Esophagus (tissue), 2 donors: ENCODE results near the gene SLC25A12. TPM values are rescaled to one million over a fixed set of nuclear protein-coding genes. Genes with fewer than 3 reads are reported as not detected.
A peak's percentile ranks its signal among the peaks of the same experiment; 100 is the strongest.
"Not testable (repeated sequence)": the region's sequence is repeated elsewhere in the genome, so short reads cannot be mapped to it uniquely, and the experiment has no call there.

ENCODE experiments used
- H3K27ac ChIP-seq, 2 donors: one replicate each; pipeline ENCODE4 v1.5.1; 2013; ENCODE audit warnings: low read depth in 2 of 2, mild to moderate bottlenecking in 2 of 2, inconsistent platforms in 1 of 2, low read length in 1 of 2, moderate library complexity in 1 of 2
- H3K27me3 ChIP-seq, 2 donors: one replicate each; pipeline ENCODE4 v1.6.1; 2013; ENCODE audit warnings: low read length in 2 of 2, control low read depth in 1 of 2, mild to moderate bottlenecking in 1 of 2; ENCODE audit not compliant: insufficient read depth in 2 of 2, control insufficient read depth in 1 of 2
- H3K36me3 ChIP-seq, 2 donors: one replicate each; pipeline ENCODE4 v1.6.1; 2013; ENCODE audit warnings: low read length in 1 of 2; ENCODE audit not compliant: control insufficient read depth in 2 of 2, insufficient read depth in 2 of 2
- H3K4me1 ChIP-seq, 2 donors: one replicate each; pipeline ENCODE4 v1.6.1; 2013; ENCODE audit warnings: low read length in 1 of 2; ENCODE audit not compliant: control insufficient read depth in 2 of 2, insufficient read depth in 2 of 2
- H3K4me3 ChIP-seq, 2 donors: one replicate each; pipeline ENCODE4 v1.5.1; 2013; ENCODE audit warnings: low read length in 2 of 2, mild to moderate bottlenecking in 2 of 2, low read depth in 1 of 2, moderate library complexity in 1 of 2
- H3K9me3 ChIP-seq, 2 donors: one replicate each; pipeline ENCODE4 v1.6.1; 2013; ENCODE audit warnings: mild to moderate bottlenecking in 2 of 2, low read depth in 1 of 2, low read length in 1 of 2, moderate library complexity in 1 of 2; ENCODE audit not compliant: control insufficient read depth in 2 of 2, insufficient read depth in 1 of 2
- WGBS, 2 donors: extraction: QIAGEN DNeasy Blood & Tissue Kit; methylation state at CpG; one replicate each; pipeline ENCODE4 v1.1.7; 2013; 5-methylcytosine and 5-hydroxymethylcytosine counted together
- polyA plus RNA-seq, 2 donors: library from polyadenylated mRNA; stranded (reverse); fragments of 200-250 nt; gene quantifications; one replicate each; pipeline ENCODE4 v1.2.3, GENCODE V29; 2013
- donor health status: healthy with polysubstance abuse.
- donor health status: Bipolar disorder and iron deficiency.

Gene SLC25A12
- polyA plus RNA-seq, 2 donors: 8.9 to 12.8 TPM

DNA sequence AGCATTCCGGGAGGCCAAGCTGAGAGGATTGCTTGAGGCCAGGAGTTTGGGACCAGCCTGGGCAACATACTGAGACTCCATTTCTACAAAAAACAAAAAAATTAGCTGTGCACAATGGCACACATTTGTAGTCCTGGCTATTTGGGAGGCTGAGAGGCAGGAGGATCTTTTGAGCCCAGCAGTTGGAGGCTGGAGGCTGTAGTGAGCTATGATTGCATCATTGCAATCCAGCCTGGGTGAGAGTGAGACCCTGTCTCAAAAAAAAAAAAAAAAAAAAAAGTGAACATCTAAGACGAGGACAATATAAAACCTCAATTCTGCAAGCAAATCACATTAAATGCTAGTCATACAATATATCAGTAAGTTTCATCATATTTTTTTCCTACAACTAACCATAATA lies 25.4 kb upstream of the SLC25A12 start:
- no peaks in the 10 kb centered on the region for H3K4me1 ChIP-seq

DNA sequence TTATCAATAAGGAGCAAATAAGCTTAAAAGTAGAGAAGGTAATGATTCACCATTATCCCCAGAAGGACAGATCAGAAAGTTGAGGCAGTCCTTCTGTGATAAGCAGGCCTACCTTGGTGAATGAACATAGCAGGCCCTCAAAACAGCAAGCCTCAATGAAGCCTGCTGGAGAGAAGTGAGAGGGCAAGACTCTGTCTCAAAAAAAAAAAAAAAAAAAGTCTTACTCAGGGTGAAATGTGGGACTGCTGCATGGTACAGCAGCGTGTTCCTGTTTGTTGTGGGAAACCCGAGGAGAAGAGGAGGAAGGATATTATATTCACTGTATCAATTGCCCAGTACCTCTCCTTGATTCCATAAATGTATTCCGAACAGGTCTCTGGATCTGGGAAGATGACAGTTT lies 19.5 kb upstream of the SLC25A12 start:
- WGBS, 2 donors: 86% methylated on average over 3 of the region's 3 CpGs
- Histone ChIP-seq H3K36me3 (no peaks in the 10 kb centered on the region), H3K27ac (no peak overlapping the region), H3K4me1 (no peaks in the 10 kb centered on the region), H3K4me3 (no peak overlapping the region), H3K27me3 (no peaks in the 10 kb centered on the region), H3K9me3 (peaks cover 0 to 3% of the 10 kb centered on the region in 2 donors)

More for the DNA sequence above, 25.4 kb upstream of the SLC25A12 start:
- Histone ChIP-seq H3K36me3 (no peaks in the 10 kb centered on the region), H3K27ac (no peak overlapping the region), H3K4me3 (no peak overlapping the region), H3K27me3 (no peaks in the 10 kb centered on the region), H3K9me3 (no peaks in the 10 kb centered on the region)
- WGBS, 2 donors: 83 to 91% methylated on average over 2 of the region's 2 CpGs

DNA sequence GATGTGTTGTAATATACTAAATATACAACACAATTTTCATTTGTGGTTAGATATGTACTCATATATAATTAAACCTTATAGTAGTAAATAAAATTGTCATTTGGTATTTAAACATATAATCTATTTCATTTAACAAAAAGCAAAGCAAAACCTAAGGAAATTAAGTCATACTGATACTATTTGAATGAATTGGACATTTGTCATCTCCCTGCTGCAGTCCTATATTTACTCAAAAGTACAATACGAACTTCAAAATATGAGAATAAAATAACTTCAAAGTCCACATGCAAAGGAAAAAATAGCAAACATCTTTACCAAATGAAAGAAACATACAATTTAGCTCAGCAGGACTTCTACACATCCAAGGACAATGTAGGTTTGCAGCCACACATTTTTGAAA lies 16.4 kb upstream of the SLC25A12 start:
- no peak overlapping the region for H3K27ac ChIP-seq
- no peaks in the 10 kb centered on the region for H3K36me3 ChIP-seq
- no peak overlapping the region for H3K4me3 ChIP-seq
- no peaks in the 10 kb centered on the region for H3K4me1 ChIP-seq
- 59 to 61% methylated on average over 1 of the region's 1 CpG for WGBS, 2 donors
- peaks cover 0 to 3% of the 10 kb centered on the region in 2 donors for H3K9me3 ChIP-seq
- H3K27me3 ChIP-seq: no peaks in the 10 kb centered on the region

DNA sequence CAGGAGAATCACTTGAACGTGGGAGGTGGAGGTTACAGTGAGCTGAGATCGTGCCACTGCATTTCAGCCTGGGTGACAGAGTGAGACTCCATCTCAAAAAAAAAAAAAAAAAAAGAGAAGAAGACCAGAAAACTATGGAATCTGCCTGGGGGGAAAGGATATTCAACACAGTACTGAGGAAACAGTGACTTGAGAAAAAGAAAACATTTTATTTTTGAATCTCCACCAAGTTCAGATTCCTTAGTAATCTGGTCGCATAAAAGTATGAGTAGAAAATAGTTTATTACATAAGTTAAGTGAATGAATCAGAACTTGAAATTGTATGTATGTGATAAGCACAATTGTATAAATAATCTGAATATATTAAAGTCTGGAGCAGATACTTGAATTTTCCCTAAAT lies 15.2 kb upstream of the SLC25A12 start:
- Histone ChIP-seq H3K4me3 (no peak overlapping the region), H3K4me1 (no peaks in the 10 kb centered on the region), H3K36me3 (no peaks in the 10 kb centered on the region), H3K27ac (no peak overlapping the region), H3K27me3 (no peaks in the 10 kb centered on the region), H3K9me3 (peaks cover 0 to 3% of the 10 kb centered on the region in 2 donors)
- 84 to 88% methylated on average over 3 of the region's 3 CpGs for WGBS, 2 donors

DNA sequence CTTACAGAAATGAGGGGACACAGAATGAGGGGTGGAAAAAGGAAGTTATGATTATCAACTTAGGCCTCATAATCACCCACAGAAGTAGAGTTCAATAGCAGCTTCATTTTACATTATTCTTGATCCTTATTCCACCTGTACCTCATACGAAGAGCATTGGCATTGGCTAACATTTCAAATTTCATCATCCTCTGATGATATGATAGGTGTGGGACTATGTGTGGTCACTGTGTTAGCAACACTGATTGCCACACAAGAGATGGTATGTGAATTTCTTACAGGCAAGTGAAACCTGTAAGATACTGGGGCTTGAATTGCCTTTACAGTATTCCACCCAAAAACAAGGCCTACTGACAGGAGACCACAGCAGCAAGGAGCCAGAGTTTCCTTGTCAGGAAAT lies 14.2 kb upstream of the SLC25A12 start:
- H3K27ac ChIP-seq: no peak overlapping the region
- WGBS, 2 donors: 97 to 98% methylated on average over 1 of the region's 1 CpG

DNA sequence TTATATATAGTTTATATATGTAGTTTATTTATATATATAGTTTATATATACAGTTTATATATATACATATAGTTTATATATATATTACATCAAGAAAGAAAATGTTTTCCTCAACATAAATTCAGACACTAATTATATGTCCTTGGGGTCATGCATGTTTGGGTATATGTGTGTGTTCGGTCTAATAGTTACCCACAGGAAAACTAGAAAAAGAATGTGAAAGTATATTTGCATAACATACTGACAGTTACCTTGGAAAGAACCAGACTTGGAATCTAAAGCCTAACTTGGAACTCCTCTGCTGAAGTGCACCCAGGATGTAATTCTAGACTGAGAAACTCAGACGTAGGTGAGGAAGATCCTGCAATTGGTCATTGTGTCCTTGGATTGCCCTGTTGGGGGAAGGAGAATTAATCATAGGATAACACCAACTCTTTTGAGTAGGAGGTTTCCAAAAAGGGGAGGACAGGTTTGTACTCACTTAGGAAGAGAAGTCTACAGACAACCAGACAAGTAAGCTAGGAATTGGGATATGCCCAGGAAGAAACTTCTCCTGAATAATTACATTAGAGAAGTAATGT lies 8.9 kb upstream of the SLC25A12 start:
- Histone ChIP-seq H3K27me3 (no peaks in the 10 kb centered on the region), H3K36me3 (no peaks in the 10 kb centered on the region), H3K27ac (no peak overlapping the region), H3K4me3 (no peak overlapping the region), H3K9me3 (no peaks in the 10 kb centered on the region), H3K4me1 (no peaks in the 10 kb centered on the region)
- 54 to 63% methylated on average over 2 of the region's 2 CpGs for WGBS, 2 donors

More for the DNA sequence above, 14.2 kb upstream of the SLC25A12 start:
- Histone ChIP-seq H3K4me3 (no peak overlapping the region), H3K9me3 (peaks cover 0 to 3% of the 10 kb centered on the region in 2 donors), H3K27me3 (no peaks in the 10 kb centered on the region), H3K4me1 (no peaks in the 10 kb centered on the region), H3K36me3 (no peaks in the 10 kb centered on the region)

DNA sequence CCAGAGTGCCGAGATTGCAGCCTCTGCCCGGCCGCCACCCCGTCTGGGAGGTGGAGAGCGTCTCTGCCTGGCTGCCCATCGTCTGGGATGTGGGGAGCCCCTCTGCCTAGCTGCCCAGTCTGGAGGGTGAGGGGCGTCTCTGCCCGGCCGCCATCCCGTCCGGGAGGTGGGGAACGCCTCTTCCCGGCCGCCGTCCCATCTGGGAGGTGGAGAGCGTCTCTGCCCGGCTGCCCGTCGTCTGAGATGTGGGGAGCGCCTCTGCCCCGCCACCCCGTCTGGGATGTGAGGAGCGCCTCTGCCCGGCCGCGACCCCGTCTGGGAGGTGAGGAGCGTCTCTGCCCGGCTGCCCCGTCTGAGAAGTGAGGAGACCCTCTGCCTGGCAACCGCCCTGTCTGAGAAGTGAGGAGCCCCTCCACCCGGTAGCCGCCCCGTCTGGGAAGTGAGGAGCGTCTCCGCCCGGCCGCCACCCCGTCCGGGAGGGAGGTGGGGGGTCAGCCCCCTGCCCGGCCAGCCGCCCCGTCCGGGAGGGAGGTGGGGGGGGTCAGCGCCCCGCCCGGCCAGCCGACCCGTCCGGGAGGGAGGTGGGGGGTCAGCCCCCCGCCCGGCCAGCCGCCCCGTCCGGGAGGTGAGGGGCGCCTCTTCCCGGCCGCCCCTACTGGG lies 5.7 kb upstream of the SLC25A12 start:
- H3K27me3 ChIP-seq, H3K27ac ChIP-seq, H3K9me3 ChIP-seq, H3K4me3 ChIP-seq, H3K36me3 ChIP-seq, H3K4me1 ChIP-seq: not testable (repeated sequence)
- 97% methylated on average over 38 to 58 of the region's 58 CpGs for WGBS, 2 donors

DNA sequence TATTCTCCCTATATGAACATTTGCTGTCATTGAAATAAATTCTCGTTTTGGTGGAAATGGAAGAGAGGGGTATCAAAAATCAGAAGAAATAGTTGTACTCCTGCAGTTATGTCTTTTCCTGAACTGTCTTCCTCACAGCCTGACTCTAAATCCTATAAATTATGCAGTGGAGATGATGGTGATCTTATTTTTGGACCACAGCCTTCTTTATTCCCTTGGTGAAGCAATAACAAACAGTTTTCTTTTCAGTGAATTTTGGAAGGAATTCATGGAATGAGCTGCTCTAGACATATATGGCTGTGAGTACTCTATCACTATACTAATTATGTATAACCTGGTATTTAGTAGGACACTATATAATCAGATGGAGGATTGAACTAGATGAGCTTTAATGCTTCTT lies 1.7 kb upstream of the SLC25A12 start:
- Histone ChIP-seq H3K4me1 (peaks cover 0 to 2% of the 10 kb centered on the region in 2 donors), H3K36me3 (no peaks in the 10 kb centered on the region), H3K4me3 (no peak overlapping the region), H3K9me3 (no peaks in the 10 kb centered on the region), H3K27me3 (no peaks in the 10 kb centered on the region), H3K27ac (no peak overlapping the region)
- WGBS, 2 donors: 68 to 71% methylated on average over 1 of the region's 1 CpG

DNA sequence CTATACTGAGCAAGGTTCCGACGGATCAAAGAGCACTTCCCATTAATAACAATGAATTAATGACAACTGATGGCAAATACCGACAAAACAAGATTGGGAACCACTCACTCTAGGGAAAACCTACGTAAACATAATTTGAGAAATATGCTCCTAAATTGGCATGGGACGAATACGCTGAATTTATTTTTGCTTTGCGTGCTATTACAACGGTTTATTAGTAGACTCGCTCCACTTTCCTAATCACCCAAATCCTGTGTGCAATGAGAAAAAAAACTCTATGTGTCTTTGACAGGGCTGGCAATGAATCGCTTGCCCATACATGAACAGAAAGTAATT lies 536 bp upstream of the SLC25A12 start:
- H3K27me3 ChIP-seq: no peaks in the 10 kb centered on the region
- peak overlapping the region; percentile 82 to 90 for H3K27ac ChIP-seq
- H3K36me3 ChIP-seq: no peaks in the 10 kb centered on the region
- 20 to 26% methylated on average over 10 of the region's 10 CpGs for WGBS, 2 donors
- peaks cover 0 to 2% of the 10 kb centered on the region in 2 donors for H3K4me1 ChIP-seq
- H3K9me3 ChIP-seq: no peaks in the 10 kb centered on the region
- peak overlapping the region; percentile 77 to 79 for H3K4me3 ChIP-seq

DNA sequence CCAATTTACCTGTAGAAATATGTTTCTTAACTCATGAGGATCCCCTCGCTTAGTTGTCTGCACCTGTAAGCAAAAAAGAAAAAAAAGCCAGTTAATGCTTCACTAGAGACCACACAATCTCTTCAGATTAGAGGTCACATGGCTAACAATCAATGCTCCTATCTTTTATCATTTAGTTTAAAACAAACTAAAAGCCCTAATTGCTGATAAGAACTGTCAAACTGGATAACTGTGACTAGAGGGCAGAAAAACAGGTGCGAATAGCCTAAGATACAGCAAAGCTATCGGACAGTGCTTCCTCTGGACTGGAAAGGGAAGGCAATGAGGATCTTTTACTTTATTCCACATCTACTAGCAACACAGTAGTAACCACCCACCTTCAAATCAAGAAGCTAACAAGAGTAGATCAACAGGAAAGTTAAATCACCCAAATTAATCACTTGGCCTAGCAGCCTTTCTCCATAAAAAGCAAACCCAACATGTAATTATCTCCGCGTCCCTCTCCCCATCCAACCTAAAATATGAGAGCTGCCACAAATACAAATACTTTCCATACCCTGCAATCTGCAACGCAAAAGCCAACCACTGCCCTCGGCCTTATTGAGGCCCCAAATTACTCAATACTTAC lies 734 bp downstream of the SLC25A12 start:
- Histone ChIP-seq H3K9me3 (no peaks in the 10 kb centered on the region), H3K4me1 (peaks cover 0 to 2% of the 10 kb centered on the region in 2 donors), H3K27me3 (no peaks in the 10 kb centered on the region), H3K27ac (peak overlapping the region; percentile 82 to 90), H3K36me3 (no peaks in the 10 kb centered on the region), H3K4me3 (peak overlapping the region; percentile 77 to 79)
- WGBS, 2 donors: 25 to 26% methylated on average over 7 of the region's 7 CpGs
